PC-3 (cell line): ENCODE results near the gene ZNF627.

Source experiments
- EZH2 ChIP-seq: fragments of 300-600 bp; sonication (generic); IDR thresholded peaks from one replicate; pipeline ENCODE4 v1.6.1; 2017; ENCODE audit warnings: antibody characterized with exemption, mild to moderate bottlenecking, low read length; ENCODE audit not compliant: unreplicated experiment
- EZH2phosphoT487 ChIP-seq: fragments of 300-600 bp; sonication (generic); IDR thresholded peaks from 2 replicates; pipeline ENCODE4 v1.6.1; 2018; ENCODE audit warnings: mild to moderate bottlenecking, antibody characterized with exemption, low read length, borderline replicate concordance
- TF ChIP-seq, protein P1 (sequence below): fragments of 300-600 bp; sonication (generic); conservative IDR thresholded peaks from 2 replicates; pipeline ENCODE4 v1.5.1; 2017; ENCODE audit warnings: antibody characterized with exemption, low read depth, mild to moderate bottlenecking, low read length

DNA sequence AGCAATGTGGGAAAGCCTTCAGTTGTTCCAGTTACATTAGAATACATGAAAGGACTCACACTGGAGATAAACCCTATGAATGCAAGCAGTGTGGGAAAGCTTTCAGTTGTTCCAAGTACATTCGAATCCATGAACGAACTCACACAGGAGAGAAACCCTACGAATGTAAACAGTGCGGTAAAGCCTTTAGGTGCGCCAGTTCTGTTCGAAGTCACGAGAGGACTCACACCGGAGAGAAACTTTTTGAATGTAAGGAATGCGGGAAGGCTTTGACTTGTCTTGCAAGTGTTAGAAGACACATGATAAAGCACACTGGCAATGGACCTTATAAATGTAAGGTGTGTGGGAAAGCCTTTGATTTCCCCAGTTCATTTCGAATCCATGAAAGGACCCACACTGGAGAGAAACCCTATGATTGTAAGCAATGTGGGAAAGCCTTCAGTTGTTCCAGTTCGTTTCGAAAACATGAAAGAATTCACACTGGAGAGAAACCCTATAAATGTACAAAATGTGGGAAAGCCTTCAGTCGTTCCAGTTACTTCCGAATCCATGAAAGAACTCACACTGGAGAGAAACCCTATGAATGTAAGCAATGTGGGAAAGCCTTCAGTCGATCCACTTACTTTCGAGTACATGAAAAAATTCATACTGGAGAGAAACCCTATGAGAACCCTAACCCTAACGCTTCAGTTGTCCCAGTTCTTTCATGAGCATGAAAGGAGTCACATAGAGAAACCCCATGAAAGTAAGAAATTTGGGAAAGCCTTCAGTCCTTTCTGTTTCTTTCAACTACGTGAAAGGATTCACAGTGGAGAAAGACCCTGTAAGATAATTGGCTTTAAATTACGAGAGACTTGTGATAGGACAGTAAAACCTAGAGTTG, 20.1 kb downstream of the ZNF627 start:
- TF ChIP-seq EZH2phosphoT487: no peak
- TF ChIP-seq EZH2: no peak
- TF ChIP-seq, protein P1, sequence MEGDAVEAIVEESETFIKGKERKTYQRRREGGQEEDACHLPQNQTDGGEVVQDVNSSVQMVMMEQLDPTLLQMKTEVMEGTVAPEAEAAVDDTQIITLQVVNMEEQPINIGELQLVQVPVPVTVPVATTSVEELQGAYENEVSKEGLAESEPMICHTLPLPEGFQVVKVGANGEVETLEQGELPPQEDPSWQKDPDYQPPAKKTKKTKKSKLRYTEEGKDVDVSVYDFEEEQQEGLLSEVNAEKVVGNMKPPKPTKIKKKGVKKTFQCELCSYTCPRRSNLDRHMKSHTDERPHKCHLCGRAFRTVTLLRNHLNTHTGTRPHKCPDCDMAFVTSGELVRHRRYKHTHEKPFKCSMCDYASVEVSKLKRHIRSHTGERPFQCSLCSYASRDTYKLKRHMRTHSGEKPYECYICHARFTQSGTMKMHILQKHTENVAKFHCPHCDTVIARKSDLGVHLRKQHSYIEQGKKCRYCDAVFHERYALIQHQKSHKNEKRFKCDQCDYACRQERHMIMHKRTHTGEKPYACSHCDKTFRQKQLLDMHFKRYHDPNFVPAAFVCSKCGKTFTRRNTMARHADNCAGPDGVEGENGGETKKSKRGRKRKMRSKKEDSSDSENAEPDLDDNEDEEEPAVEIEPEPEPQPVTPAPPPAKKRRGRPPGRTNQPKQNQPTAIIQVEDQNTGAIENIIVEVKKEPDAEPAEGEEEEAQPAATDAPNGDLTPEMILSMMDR: no peak
